Measurements from ENCODE around the gene TCAF2.
"Not testable (repeated sequence)": the region's sequence is repeated elsewhere in the genome, so short reads cannot be mapped to it uniquely, and the experiment has no call there.

Gene TCAF2

GRCh38 chr7:143632506-143632905 lies 11.7 kb downstream of the TCAF2 start:
- H3K27me3 ChIP-seq (ENCODE audit: control insufficient read depth, insufficient read depth, low read length); H3K9me3 ChIP-seq (ENCODE audit: control insufficient read depth, low read length); H3K9ac ChIP-seq (ENCODE audit: low read length); H3K4me1 ChIP-seq (ENCODE audit: control insufficient read depth, insufficient read depth, low read length); H3K4me3 ChIP-seq (ENCODE audit: low read length); H3K36me3 ChIP-seq (ENCODE audit: control insufficient read depth, insufficient read depth, low read length): not testable (repeated sequence)

GRCh38 chr7:143633013-143633618 lies 12.3 kb downstream of the TCAF2 start:
- H3K27me3 ChIP-seq (ENCODE audit: control insufficient read depth, insufficient read depth, low read length); H3K4me1 ChIP-seq (ENCODE audit: control insufficient read depth, insufficient read depth, low read length); H3K9ac ChIP-seq (ENCODE audit: low read length); H3K36me3 ChIP-seq (ENCODE audit: control insufficient read depth, insufficient read depth, low read length); H3K9me3 ChIP-seq (ENCODE audit: control insufficient read depth, low read length); H3K4me3 ChIP-seq (ENCODE audit: low read length): not testable (repeated sequence)

- H3K4me3 ChIP-seq (ENCODE audit: low read length); H3K27me3 ChIP-seq (ENCODE audit: control insufficient read depth, insufficient read depth, low read length): not testable (repeated sequence)
These were observed 14.8 kb downstream of the TCAF2 start for GRCh38 chr7:143635364-143636240.

GRCh38 chr7:143639372-143639771 lies 18.6 kb downstream of the TCAF2 start:
- not testable (repeated sequence) for H3K9me3 ChIP-seq (ENCODE audit: control insufficient read depth, low read length); H3K36me3 ChIP-seq (ENCODE audit: control insufficient read depth, insufficient read depth, low read length); H3K9ac ChIP-seq (ENCODE audit: low read length); H3K4me3 ChIP-seq (ENCODE audit: low read length); H3K4me1 ChIP-seq (ENCODE audit: control insufficient read depth, insufficient read depth, low read length); H3K27me3 ChIP-seq (ENCODE audit: control insufficient read depth, insufficient read depth, low read length)

More at GRCh38 chr7:143635364-143636240, 14.8 kb downstream of the TCAF2 start:
- H3K9ac ChIP-seq (ENCODE audit: low read length); H3K36me3 ChIP-seq (ENCODE audit: control insufficient read depth, insufficient read depth, low read length); H3K4me1 ChIP-seq (ENCODE audit: control insufficient read depth, insufficient read depth, low read length); H3K9me3 ChIP-seq (ENCODE audit: control insufficient read depth, low read length): not testable (repeated sequence)

- H3K9ac ChIP-seq (ENCODE audit: low read length); H3K36me3 ChIP-seq (ENCODE audit: control insufficient read depth, insufficient read depth, low read length); H3K4me3 ChIP-seq (ENCODE audit: low read length); H3K4me1 ChIP-seq (ENCODE audit: control insufficient read depth, insufficient read depth, low read length); H3K9me3 ChIP-seq (ENCODE audit: control insufficient read depth, low read length); H3K27me3 ChIP-seq (ENCODE audit: control insufficient read depth, insufficient read depth, low read length): not testable (repeated sequence)
These were observed 19.9 kb downstream of the TCAF2 start for GRCh38 chr7:143640528-143641189.

- not testable (repeated sequence) for H3K27me3 ChIP-seq (ENCODE audit: control insufficient read depth, insufficient read depth, low read length); H3K9ac ChIP-seq (ENCODE audit: low read length); H3K9me3 ChIP-seq (ENCODE audit: control insufficient read depth, low read length); H3K4me3 ChIP-seq (ENCODE audit: low read length); H3K36me3 ChIP-seq (ENCODE audit: control insufficient read depth, insufficient read depth, low read length); H3K4me1 ChIP-seq (ENCODE audit: control insufficient read depth, insufficient read depth, low read length)
These were observed 25.8 kb downstream of the TCAF2 start for GRCh38 chr7:143646598-143646997.

GRCh38 chr7:143649902-143650301 lies 29.1 kb downstream of the TCAF2 start:
- not testable (repeated sequence) for H3K27me3 ChIP-seq (ENCODE audit: control insufficient read depth, insufficient read depth, low read length); H3K4me3 ChIP-seq (ENCODE audit: low read length); H3K9ac ChIP-seq (ENCODE audit: low read length); H3K36me3 ChIP-seq (ENCODE audit: control insufficient read depth, insufficient read depth, low read length); H3K9me3 ChIP-seq (ENCODE audit: control insufficient read depth, low read length); H3K4me1 ChIP-seq (ENCODE audit: control insufficient read depth, insufficient read depth, low read length)

GRCh38 chr7:143650447-143650846 lies 29.7 kb downstream of the TCAF2 start:
- H3K27me3 ChIP-seq (ENCODE audit: control insufficient read depth, insufficient read depth, low read length); H3K4me1 ChIP-seq (ENCODE audit: control insufficient read depth, insufficient read depth, low read length); H3K36me3 ChIP-seq (ENCODE audit: control insufficient read depth, insufficient read depth, low read length); H3K9me3 ChIP-seq (ENCODE audit: control insufficient read depth, low read length); H3K4me3 ChIP-seq (ENCODE audit: low read length); H3K9ac ChIP-seq (ENCODE audit: low read length): not testable (repeated sequence)

Measured in mucosa of stomach (tissue), 1 donor.